Germinal center (tissue), 1 donor: Measurements from ENCODE around the gene NEURL1B.
"Not testable (repeated sequence)": the region's sequence is repeated elsewhere in the genome, so short reads cannot be mapped to it uniquely, and the experiment has no call there.

Experiments
- DNase-seq: peaks from one replicate; pipeline ENCODE4 v3.0.0; 2012; ENCODE audit warnings: mixed read lengths, low spot score

NEURL1B gene

GRCh38 chr5:172640822-172641358 lies at the start of gene NEURL1B:
Gene NEURL1B (plus strand): TSS chr5:172641263. CDS start chr5:172641407, 144 bp downstream.
- DNase-seq = peak; percentile 90

GRCh38 chr5:172591636-172592035 lies 49.4 kb upstream of the NEURL1B start:
- no peak for DNase-seq

DNA sequence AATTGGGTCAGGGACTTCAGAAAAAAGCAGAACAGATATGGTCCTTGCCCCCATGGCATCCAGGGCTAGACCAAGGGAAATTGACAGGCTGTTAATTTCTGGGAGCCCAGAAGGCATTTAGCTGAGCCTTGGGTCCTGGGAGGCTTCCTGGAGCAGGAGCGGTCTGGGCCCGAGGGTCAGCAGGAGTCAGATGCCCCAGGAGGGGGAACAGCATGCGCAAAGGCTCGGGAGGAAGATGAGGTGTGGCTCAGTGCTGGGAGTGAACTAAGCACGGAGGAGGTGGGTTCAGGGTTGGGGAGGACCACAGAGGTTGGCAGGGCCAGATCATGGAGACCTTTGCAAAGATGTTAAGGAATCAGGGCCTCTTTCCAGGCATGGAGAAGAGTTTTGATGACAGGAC lies 48.2 kb upstream of the NEURL1B start:
- DNase-seq = no peak

- no peak for DNase-seq
Observed at GRCh38 chr5:172593306-172593705, 47.8 kb upstream of the NEURL1B start.

GRCh38 chr5:172593721-172594235 lies 47.3 kb upstream of the NEURL1B start:
- no peak for DNase-seq

DNA sequence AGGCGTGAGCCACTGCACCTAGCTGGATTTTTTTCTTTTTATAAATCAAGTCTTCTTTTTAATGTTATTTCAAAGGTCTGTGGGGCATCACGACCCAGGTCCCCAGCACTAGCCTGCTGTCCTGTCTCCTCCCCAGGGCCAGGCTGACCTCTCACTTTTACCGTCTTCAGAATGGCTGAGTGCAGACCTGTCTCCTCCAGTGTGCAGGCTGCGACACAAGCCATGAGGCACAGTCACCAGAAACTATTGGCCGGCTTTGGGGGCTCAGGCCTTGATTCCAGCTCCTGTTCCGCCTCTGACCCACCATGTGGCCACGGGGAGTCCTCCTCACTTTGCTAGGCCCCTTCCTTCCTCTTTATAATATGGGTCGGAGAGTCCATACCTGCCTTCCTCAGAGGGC lies 46.6 kb upstream of the NEURL1B start:
- DNase-seq = no peak

DNA sequence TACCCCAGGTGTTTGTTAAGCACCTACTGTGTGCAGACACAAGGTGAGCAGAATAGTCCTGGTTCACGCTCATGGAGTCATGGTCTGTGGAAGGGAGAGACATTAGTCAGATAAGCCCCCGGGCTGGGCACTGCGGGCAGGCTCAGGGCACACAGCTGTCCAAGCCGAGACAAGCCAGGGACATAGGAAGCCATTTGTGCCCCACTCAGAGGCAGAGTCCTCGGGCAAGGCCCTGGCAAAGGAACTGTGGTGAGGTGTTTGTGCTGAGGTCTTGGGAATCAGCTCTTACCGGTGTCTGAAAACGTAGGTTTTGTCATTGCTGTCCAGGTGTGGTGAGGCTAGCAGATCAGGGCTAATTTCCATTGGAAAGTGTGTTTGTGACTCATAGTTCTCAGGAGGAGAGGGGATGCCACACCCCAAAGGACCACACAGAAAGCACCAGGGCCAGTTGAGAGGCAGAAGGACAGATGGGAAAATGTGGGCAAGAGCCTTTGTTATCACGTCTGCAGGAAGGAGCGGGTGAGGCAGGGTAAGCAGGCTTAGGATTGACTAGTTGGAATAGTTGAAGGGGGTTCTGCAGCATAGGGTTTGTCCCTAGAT lies 46.1 kb upstream of the NEURL1B start:
- no peak for DNase-seq

DNA sequence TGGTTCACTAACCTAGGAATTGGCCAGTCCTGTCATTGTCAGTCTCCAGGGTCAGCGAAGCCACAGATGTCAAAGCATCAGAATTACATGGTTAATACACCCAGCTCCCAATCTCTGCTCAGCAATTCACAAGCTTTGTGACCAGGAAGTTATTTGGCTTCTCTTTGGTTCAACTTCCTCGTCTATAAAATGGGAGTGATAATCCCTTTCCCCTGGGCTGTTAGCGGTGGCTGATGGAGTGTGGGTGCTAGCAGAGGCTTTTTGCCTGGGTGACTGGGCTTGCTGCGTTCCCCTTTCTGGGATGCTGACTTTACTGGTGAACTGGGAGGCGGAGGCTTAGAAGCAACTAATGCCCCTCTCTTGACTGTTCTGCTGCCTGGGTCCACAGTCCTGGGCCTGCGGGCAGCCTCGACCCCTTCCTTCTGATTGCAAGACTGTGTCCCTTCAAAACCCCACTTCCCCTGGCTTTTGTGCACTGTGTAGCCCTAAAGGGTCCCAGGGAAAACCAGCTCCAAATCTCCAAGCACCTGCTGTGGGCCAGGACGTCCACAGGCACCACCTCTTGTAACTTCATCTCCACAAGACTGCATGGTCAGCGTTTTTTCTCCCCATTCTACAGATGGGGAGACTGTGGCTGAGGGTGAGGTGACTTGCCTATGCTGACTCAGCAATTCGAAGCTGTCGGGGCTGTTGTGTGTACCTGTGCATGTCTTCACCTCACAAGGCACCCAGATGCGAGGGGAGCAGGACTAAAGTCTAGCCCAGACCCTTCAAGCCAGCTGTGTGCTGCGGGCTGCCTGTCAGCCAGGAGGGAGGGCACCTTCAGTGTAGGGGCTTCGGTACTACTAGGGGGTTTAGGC lies 45.2 kb upstream of the NEURL1B start:
- no peak for DNase-seq

GRCh38 chr5:172596638-172597231 lies 44.3 kb upstream of the NEURL1B start:
- no peak for DNase-seq

DNA sequence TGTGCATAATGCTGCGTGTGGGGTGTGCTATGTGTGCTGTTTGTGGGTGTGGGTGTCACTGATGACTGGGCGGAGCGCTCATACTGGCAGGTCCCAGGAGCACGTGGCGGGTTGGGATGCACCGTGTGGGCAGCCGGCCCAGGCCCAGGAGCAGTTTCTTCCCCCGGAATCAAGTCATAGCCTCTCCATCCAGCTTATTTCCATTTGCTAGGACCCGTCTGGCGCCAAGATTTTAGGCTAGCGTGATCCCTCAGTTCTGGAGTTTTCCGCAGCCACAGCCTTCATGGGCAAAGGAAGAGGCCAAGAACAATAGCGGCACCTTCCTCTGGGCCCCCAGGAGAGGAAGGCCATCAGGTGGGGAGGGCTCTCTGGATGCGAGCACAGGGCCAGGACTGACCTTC lies 43.3 kb upstream of the NEURL1B start:
- DNase-seq = no peak

GRCh38 chr5:172598251-172599203 lies 42.5 kb upstream of the NEURL1B start:
- no peak for DNase-seq

- no peak for DNase-seq
Observed at GRCh38 chr5:172599204-172599567, 41.9 kb upstream of the NEURL1B start.

GRCh38 chr5:172600571-172600970 lies 40.5 kb upstream of the NEURL1B start:
- no peak for DNase-seq

GRCh38 chr5:172601576-172601975 lies 39.5 kb upstream of the NEURL1B start:
- DNase-seq = not testable (repeated sequence)

- DNase-seq = no peak
Observed at GRCh38 chr5:172602783-172603231, 38.3 kb upstream of the NEURL1B start.

GRCh38 chr5:172603251-172603806 lies 37.7 kb upstream of the NEURL1B start:
- DNase-seq = no peak

GRCh38 chr5:172605466-172605865 lies 35.6 kb upstream of the NEURL1B start:
- DNase-seq = no peak

DNA sequence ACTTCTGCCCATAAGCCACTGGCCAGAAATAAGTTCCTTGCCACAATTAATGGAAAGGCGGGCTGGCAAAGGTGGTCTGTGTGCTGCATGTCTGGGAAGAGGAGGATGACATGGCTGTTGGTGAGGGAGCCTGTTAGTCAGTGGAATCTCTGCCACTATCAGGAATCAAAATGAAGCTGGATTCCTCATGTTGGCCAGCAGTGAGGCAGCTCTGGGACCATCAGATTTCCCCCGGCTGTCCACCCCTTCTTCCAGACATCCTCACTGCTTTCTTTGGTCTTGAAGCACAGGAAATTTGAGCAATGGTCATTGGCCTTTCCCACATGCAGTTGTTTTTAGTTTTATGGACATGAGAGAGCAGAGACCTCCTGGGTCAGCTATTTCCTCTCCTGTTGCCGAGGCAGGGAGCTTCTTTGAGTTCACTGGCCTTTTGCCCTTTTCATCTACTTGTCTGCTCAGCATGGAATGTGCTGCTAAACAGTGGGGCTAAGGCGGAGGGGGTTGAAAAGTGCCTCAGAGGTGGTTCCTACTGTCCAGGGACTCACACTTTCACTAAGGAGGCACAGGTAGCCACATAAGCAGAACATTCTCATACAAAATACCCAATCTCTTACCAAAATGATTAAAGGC lies 34.8 kb upstream of the NEURL1B start:
- DNase-seq = no peak

DNA sequence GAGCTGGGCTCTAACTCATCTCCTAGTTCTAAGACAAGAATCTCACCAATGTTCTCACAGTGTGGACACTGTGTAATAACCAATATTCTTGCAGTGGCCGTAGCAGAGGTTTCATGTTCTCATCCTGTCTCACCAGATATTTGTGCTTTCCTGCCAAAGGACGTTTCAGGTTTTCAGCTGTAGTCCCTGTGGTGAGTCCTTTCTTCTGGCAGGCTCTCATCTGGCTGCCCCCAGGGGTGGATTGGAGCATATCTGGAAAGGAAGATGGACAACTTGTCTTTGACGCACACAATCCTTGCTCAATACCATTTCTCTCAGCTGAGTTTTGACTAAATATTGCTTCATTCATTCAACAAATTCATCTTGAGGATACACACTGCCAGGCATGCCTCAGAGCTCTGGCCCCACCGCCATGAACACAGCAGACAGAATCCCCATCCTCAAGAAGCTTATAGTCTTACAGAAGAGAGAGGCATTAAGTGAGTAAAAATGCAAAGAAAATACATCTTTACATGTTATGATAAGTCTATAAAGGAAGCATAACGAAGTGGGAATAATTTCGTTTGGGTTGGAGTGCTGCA lies 33.8 kb upstream of the NEURL1B start:
- no peak for DNase-seq

- DNase-seq = no peak
Observed at GRCh38 chr5:172608773-172609172, 32.3 kb upstream of the NEURL1B start.
